ENCODE measurements around the gene PFDN2. TPM values are rescaled to one million over a fixed set of nuclear protein-coding genes. Genes with fewer than 3 reads are reported as not detected.
A peak's percentile ranks its signal among the peaks of the same experiment; 100 is the strongest.

PFDN2 gene
- total and polyA plus RNA-seq, 10 donors, result 14.9 to 140 (median 42.5) TPM

DNA sequence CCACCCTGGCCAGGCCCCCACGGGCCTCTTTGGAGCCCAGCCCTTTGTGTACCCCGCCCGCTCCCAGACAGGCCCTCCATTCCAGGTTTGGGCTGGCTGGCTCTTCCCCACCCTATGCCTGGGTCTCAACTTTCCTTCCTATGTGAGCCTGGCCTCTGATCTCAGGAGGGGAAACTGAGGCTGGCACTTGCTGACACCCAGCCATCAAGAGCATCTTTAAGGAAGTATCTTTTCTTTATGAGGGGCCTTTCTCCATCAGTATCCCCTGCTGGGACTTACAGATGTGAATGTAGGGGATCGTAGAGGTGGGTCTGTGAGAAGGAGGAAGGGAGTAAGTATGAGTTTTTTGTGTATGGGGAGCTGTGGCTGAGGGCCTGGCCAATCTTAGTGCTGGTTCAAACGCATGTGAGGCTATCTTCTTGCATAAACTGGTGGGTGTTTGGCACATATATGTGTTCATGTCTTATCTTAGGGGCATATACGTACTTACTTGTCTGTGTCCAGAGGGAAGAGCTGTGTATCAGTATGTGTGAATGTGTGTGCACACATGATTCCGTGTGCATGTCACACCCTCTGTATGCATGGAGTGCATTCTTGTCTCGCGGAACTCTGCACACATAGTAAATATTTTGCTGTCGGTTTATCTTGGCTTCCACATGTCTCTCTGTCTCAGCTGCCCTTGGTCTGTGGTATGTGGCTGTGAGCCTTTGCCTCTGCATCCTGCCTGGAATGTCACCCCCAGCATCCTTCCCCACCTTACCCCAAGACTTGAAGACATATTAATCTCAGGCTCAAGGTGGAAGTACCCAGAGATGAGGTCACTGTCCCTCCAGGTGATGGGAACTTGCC lies 33.9 kb downstream of the PFDN2 start:
- Histone ChIP-seq H3K9me3 (no peaks in the 10 kb centered on the region), H3K27ac (peak overlapping the region in 1 of 8 donors; percentile 13), H3K36me3 (no peaks in the 10 kb centered on the region), H3K4me3 (no peak overlapping the region), H3K4me1 (peaks cover 0 to 16% (median 0%) of the 10 kb centered on the region in 6 donors), H3K27me3 (replicated peaks in 1 of 7) (peaks cover 0 to 6% (median 0%) of the 10 kb centered on the region in 7 donors)
- intact Hi-C loops (cut with DNase I; ENCODE audit: low total_unique reads), result no loop called here
- 83 to 93% (median 88%) methylated on average over 10 of the region's 10 CpGs for WGBS, 5 donors
- TF ChIP-seq, protein P1, sequence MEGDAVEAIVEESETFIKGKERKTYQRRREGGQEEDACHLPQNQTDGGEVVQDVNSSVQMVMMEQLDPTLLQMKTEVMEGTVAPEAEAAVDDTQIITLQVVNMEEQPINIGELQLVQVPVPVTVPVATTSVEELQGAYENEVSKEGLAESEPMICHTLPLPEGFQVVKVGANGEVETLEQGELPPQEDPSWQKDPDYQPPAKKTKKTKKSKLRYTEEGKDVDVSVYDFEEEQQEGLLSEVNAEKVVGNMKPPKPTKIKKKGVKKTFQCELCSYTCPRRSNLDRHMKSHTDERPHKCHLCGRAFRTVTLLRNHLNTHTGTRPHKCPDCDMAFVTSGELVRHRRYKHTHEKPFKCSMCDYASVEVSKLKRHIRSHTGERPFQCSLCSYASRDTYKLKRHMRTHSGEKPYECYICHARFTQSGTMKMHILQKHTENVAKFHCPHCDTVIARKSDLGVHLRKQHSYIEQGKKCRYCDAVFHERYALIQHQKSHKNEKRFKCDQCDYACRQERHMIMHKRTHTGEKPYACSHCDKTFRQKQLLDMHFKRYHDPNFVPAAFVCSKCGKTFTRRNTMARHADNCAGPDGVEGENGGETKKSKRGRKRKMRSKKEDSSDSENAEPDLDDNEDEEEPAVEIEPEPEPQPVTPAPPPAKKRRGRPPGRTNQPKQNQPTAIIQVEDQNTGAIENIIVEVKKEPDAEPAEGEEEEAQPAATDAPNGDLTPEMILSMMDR (IDR thresholded peaks at IDR 0.05 in 8 of 11, conservative IDR thresholded peaks at IDR 0.05 in 3 of 11), result no peak
- TF ChIP-seq POLR2A (IDR thresholded peaks at IDR 0.05) (no peak), POLR2AphosphoS5 (IDR thresholded peaks at IDR 0.05) (no peak)
- no peak for DNase-seq

DNA sequence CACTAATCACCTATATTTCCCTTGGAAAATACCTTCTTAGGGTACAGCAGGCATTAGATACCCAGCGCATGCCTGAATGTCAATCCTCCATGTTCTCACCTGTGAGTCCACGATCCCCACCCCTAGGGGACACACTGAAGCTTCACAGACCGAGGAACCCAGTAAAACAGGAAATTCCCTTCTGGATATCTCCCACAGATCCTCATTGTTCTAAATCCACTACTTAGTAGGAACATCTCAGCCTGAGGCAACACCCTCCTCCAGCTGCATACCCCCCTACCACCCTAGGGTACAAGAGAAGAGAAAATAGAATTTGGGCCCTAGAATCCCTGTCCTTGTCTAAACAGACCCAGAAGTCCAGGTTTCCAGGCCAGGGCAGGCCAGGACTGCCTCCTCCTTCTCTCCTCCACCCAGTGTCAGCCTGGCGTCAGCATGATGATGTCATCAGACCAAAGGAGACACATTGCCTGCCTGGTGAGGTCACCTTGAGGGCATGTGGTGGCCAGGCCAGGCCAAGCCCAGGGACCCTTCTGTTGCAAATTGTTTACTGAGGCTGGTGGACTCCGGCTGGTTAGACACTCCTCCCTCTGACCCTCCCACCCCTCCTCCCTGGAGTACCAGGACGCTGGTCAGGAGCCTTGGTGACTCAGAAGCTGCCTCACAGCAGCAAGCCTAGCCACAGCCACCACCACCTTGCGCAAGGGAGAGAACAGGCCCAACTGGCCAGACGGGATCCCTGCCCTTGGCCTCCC lies 34.7 kb downstream of the PFDN2 start:
- H3K4me1 ChIP-seq, result peaks cover 0 to 15% (median 0%) of the 10 kb centered on the region in 6 donors
- H3K4me3 ChIP-seq, result no peak overlapping the region
- DNase-seq, result no peak
- H3K27ac ChIP-seq, result peak overlapping the region in 1 of 8 donors; percentile 13
- 56 to 80% (median 67%) methylated on average over 6 to 8 of the region's 8 CpGs for WGBS, 5 donors
- H3K36me3 ChIP-seq, result no peaks in the 10 kb centered on the region
- TF ChIP-seq, protein P1 (IDR thresholded peaks at IDR 0.05 in 8 of 11, conservative IDR thresholded peaks at IDR 0.05 in 3 of 11), result no peak
- TF ChIP-seq POLR2A (IDR thresholded peaks at IDR 0.05) (no peak), POLR2AphosphoS5 (IDR thresholded peaks at IDR 0.05) (peak in 1 of 3 donors; percentile 36)
- H3K27me3 ChIP-seq (replicated peaks in 1 of 7), result peaks cover 0 to 9% (median 0%) of the 10 kb centered on the region in 7 donors
- no peaks in the 10 kb centered on the region for H3K9me3 ChIP-seq
- intact Hi-C loops (cut with DNase I; ENCODE audit: low total_unique reads), result no loop called here

DNA sequence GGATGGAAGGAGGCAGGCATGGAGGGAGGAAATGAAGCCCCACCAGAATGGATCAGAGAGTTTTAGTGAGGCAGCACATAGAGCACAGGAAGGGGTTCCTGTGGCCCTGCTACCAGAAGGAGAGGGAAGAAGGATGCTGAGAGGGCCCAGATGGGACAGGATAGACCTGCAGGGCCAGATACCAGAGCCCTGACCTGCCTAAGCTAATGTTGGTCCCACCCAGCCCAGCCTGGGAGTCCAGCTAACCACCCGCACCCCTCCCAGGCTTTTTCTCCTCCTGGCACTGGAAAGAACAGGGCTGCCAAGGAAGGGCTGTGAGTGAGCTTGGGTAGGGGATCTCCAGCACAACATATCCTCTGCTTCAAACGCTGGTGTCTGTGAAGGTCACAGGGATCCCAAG lies 35.4 kb downstream of the PFDN2 start:
- no peak overlapping the region for H3K27ac ChIP-seq
- peaks cover 0 to 9% (median 0%) of the 10 kb centered on the region in 7 donors for H3K27me3 ChIP-seq (replicated peaks in 1 of 7)
- H3K36me3 ChIP-seq, result no peaks in the 10 kb centered on the region
- no peak for DNase-seq
- 71 to 89% (median 84%) methylated on average over 2 of the region's 2 CpGs for WGBS, 5 donors
- H3K4me3 ChIP-seq, result no peak overlapping the region
- H3K9me3 ChIP-seq, result no peaks in the 10 kb centered on the region
- TF ChIP-seq, protein P1 (IDR thresholded peaks at IDR 0.05 in 8 of 11, conservative IDR thresholded peaks at IDR 0.05 in 3 of 11), result no peak
- no peak for TF ChIP-seq POLR2A (IDR thresholded peaks at IDR 0.05)
- no peak for TF ChIP-seq POLR2AphosphoS5 (IDR thresholded peaks at IDR 0.05)
- intact Hi-C loops (cut with DNase I; ENCODE audit: low total_unique reads), result no loop called here
- H3K4me1 ChIP-seq, result peaks cover 0 to 15% (median 0%) of the 10 kb centered on the region in 6 donors

DNA sequence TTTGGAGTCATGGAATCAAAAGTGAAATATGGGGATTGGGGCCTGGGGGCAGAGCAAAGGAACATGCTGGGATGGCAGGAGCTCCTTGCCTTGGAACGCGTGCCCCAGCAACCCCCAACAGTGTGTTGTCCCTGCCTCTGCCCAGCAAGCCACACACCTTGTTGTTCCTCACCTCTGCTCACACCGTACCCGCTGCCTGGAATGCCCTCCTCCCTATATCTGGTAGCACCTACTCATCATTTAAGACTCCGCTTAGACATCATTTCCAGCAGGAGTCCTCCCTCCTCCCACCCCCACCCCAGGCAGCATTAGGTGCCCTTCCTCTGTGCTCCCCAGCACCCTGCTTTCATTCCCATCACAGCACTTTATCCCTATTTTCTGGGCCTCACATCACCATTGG lies 36.3 kb downstream of the PFDN2 start:
- Histone ChIP-seq H3K36me3 (no peaks in the 10 kb centered on the region), H3K9me3 (no peaks in the 10 kb centered on the region), H3K27me3 (replicated peaks in 1 of 7) (peaks cover 0 to 9% (median 0%) of the 10 kb centered on the region in 7 donors), H3K4me1 (peaks cover 0 to 15% (median 0%) of the 10 kb centered on the region in 6 donors), H3K27ac (no peak overlapping the region), H3K4me3 (no peak overlapping the region)
- intact Hi-C loops (cut with DNase I; ENCODE audit: low total_unique reads), result no loop called here
- 77 to 94% (median 78%) methylated on average over 5 of the region's 5 CpGs for WGBS, 5 donors
- DNase-seq, result no peak
- TF ChIP-seq, protein P1 (IDR thresholded peaks at IDR 0.05 in 8 of 11, conservative IDR thresholded peaks at IDR 0.05 in 3 of 11), result no peak
- TF ChIP-seq POLR2AphosphoS5 (IDR thresholded peaks at IDR 0.05) (no peak), POLR2A (IDR thresholded peaks at IDR 0.05) (no peak)
